ENCODE results near the gene CTBP2.

- no peak for TF ChIP-seq POLR2A (IDR thresholded peaks at IDR 0.05)
- TF ChIP-seq, protein P1, sequence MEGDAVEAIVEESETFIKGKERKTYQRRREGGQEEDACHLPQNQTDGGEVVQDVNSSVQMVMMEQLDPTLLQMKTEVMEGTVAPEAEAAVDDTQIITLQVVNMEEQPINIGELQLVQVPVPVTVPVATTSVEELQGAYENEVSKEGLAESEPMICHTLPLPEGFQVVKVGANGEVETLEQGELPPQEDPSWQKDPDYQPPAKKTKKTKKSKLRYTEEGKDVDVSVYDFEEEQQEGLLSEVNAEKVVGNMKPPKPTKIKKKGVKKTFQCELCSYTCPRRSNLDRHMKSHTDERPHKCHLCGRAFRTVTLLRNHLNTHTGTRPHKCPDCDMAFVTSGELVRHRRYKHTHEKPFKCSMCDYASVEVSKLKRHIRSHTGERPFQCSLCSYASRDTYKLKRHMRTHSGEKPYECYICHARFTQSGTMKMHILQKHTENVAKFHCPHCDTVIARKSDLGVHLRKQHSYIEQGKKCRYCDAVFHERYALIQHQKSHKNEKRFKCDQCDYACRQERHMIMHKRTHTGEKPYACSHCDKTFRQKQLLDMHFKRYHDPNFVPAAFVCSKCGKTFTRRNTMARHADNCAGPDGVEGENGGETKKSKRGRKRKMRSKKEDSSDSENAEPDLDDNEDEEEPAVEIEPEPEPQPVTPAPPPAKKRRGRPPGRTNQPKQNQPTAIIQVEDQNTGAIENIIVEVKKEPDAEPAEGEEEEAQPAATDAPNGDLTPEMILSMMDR (IDR thresholded peaks at IDR 0.05): no peak
Measured at GRCh38 chr10:124974131-124974530, 186.2 kb downstream of the CTBP2 start.
